ENCODE results near the gene GLT1D1. TPM values are rescaled to one million over a fixed set of nuclear protein-coding genes. Genes with fewer than 3 reads are reported as not detected.
"Not testable (repeated sequence)": the region's sequence is repeated elsewhere in the genome, so short reads cannot be mapped to it uniquely, and the experiment has no call there.

GLT1D1 gene
- total and polyA plus RNA-seq, 7 donors: 0.23 to 0.95 (median 0.49) TPM

GRCh38 chr12:128827724-128828123 is 25.6 kb upstream of the GLT1D1 start:
- no peaks in the 10 kb centered on the region for H3K27me3 ChIP-seq
- no peaks in the 10 kb centered on the region for H3K9me3 ChIP-seq
- 96% methylated on average over 2 of the region's 2 CpGs for WGBS, 2 donors
- H3K4me3 ChIP-seq: no peak overlapping the region
- intact Hi-C loops (cut with DNase I): no loop called here
- TF ChIP-seq CTCF (IDR thresholded peaks at IDR 0.05) (no peak), POLR2AphosphoS5 (IDR thresholded peaks at IDR 0.05) (no peak)
- no peaks in the 10 kb centered on the region for H3K36me3 ChIP-seq
- no peak for DNase-seq
- H3K4me1 ChIP-seq: peaks cover 0 to 15% (median 8%) of the 10 kb centered on the region in 4 donors
- H3K27ac ChIP-seq: no peak overlapping the region

- intact Hi-C loops (cut with DNase I): no loop called here
- no peaks in the 10 kb centered on the region for H3K4me1 ChIP-seq
- H3K4me3 ChIP-seq: no peak overlapping the region
- WGBS, 2 donors: 50 to 67% methylated on average over 8 of the region's 8 CpGs
- no peaks in the 10 kb centered on the region for H3K36me3 ChIP-seq
- H3K9me3 ChIP-seq: no peaks in the 10 kb centered on the region
- H3K27ac ChIP-seq: no peak overlapping the region
- no peaks in the 10 kb centered on the region for H3K27me3 ChIP-seq
- peak; percentile 53 for DNase-seq
- TF ChIP-seq CTCF (IDR thresholded peaks at IDR 0.05): no peak
- no peak for TF ChIP-seq POLR2AphosphoS5 (IDR thresholded peaks at IDR 0.05)
- no peak for TF ChIP-seq EP300 (IDR thresholded peaks at IDR 0.05)
- TF ChIP-seq POLR2A (IDR thresholded peaks at IDR 0.05): no peak
These were observed 23.3 kb upstream of the GLT1D1 start for GRCh38 chr12:128829861-128830504.

GRCh38 chr12:128830505-128830893 is 22.8 kb upstream of the GLT1D1 start:
- H3K4me3 ChIP-seq: no peak overlapping the region
- no peak overlapping the region for H3K27ac ChIP-seq
- no peaks in the 10 kb centered on the region for H3K4me1 ChIP-seq
- H3K9me3 ChIP-seq: no peaks in the 10 kb centered on the region
- H3K36me3 ChIP-seq: no peaks in the 10 kb centered on the region
- peak; percentile 12 for DNase-seq
- WGBS, 2 donors: 44 to 75% methylated on average over 7 of the region's 7 CpGs
- no peak for TF ChIP-seq POLR2A (IDR thresholded peaks at IDR 0.05)
- no peak for TF ChIP-seq EP300 (IDR thresholded peaks at IDR 0.05)
- TF ChIP-seq CTCF (IDR thresholded peaks at IDR 0.05): no peak
- no peak for TF ChIP-seq POLR2AphosphoS5 (IDR thresholded peaks at IDR 0.05)
- H3K27me3 ChIP-seq: no peaks in the 10 kb centered on the region
- intact Hi-C loops (cut with DNase I): no loop called here

GRCh38 chr12:128833418-128833817 is 19.9 kb upstream of the GLT1D1 start:
- no peaks in the 10 kb centered on the region for H3K9me3 ChIP-seq
- no peak overlapping the region for H3K4me3 ChIP-seq
- 96 to 98% methylated on average over 10 of the region's 10 CpGs for WGBS, 2 donors
- TF ChIP-seq POLR2AphosphoS5 (IDR thresholded peaks at IDR 0.05) (no peak), POLR2A (IDR thresholded peaks at IDR 0.05) (no peak), EP300 (IDR thresholded peaks at IDR 0.05) (no peak), CTCF (IDR thresholded peaks at IDR 0.05) (no peak)
- H3K36me3 ChIP-seq: no peaks in the 10 kb centered on the region
- intact Hi-C loops (cut with DNase I): no loop called here
- H3K27me3 ChIP-seq: no peaks in the 10 kb centered on the region
- H3K4me1 ChIP-seq: no peaks in the 10 kb centered on the region
- DNase-seq: no peak
- H3K27ac ChIP-seq: no peak overlapping the region

GRCh38 chr12:128839885-128840284 is 13.4 kb upstream of the GLT1D1 start:
- not testable (repeated sequence) for H3K27me3 ChIP-seq, H3K4me1 ChIP-seq

More at GRCh38 chr12:128839885-128840284, 13.4 kb upstream of the GLT1D1 start:
- H3K4me3 ChIP-seq; intact Hi-C loops (cut with DNase I); H3K27ac ChIP-seq; H3K9me3 ChIP-seq; H3K36me3 ChIP-seq: not testable (repeated sequence)
- peak; percentile 21 for DNase-seq
- 74 to 79% methylated on average over 12 of the region's 12 CpGs for whole genome bisulfite sequencing, 2 donors
